Ascending aorta (tissue), 2 donors: Measurements from ENCODE around the gene SIRPG. TPM values are rescaled to one million over a fixed set of nuclear protein-coding genes. Genes with fewer than 3 reads are reported as not detected.
"Not testable (repeated sequence)": the region's sequence is repeated elsewhere in the genome, so short reads cannot be mapped to it uniquely, and the experiment has no call there.

Source experiments
- DNase-seq, 2 donors: peaks; one replicate each; pipeline ENCODE4 v3.0.0-alpha.2; 2019; ENCODE audit warnings: low spot score in 2 of 2
- H3K27ac ChIP-seq, 2 donors: fragments of 200-600 bp; sonication (generic); one replicate each; pipeline ENCODE4 v1.5.1; 2016 to 2017; ENCODE audit warnings: mild to moderate bottlenecking in 1 of 2
- H3K27me3 ChIP-seq: fragments of 200-600 bp; sonication (generic); one replicate; pipeline ENCODE4 v1.5.1; 2017
- H3K36me3 ChIP-seq, 2 donors: fragments of 200-600 bp; sonication (generic); one replicate each; pipeline ENCODE4 v1.5.1; 2016
- H3K4me1 ChIP-seq, 2 donors: fragments of 200-600 bp; sonication (generic); one replicate each; pipeline ENCODE4 v1.5.1; 2016 to 2017; ENCODE audit warnings: mild to moderate bottlenecking in 1 of 2
- H3K4me3 ChIP-seq, 2 donors: fragments of 200-600 bp; sonication (generic); one replicate each; pipeline ENCODE4 v1.5.1; 2016 to 2017; ENCODE audit warnings: mild to moderate bottlenecking in 1 of 2
- H3K9me3 ChIP-seq, 2 donors: fragments of 200-600 bp; sonication (generic); one replicate each; pipeline ENCODE4 v1.5.1; 2016
- CTCF ChIP-seq, 3 experiments: fragments of 200-600 bp in 2 of 3; fragments of 450-650 bp in 1 of 3; sonication (generic) in 2 of 3; IDR thresholded peaks; one replicate each; pipeline ENCODE4 v1.5.1; 2016 to 2019; ENCODE audit warnings: antibody characterized with exemption in 3 of 3, mild to moderate bottlenecking in 1 of 3, moderate library complexity in 1 of 3
- intact Hi-C: fragments of 100-400 bp; cut with DNase I; formaldehyde crosslinking; loops from one replicate; pipeline ENCODE4 v1.15.1; 2023
- total RNA-seq: library from RNA; depleted of rRNA; stranded (reverse); fragments of >200 nt; gene quantifications from one replicate; pipeline ENCODE4 v1.1.0, GENCODE V29; 2016

Gene SIRPG
- not detected for total RNA-seq

- H3K4me3 ChIP-seq, result no peak within 1 kb of the TSS
Observed at GRCh38 chr20:1657556-1658334, at the start of gene SIRPG. Gene SIRPG (minus strand): TSS chr20:1657779. CDS start chr20:1657714, 65 bp downstream.

GRCh38 chr20:1706887-1707286 is 49.3 kb upstream of the SIRPG start:
- H3K9me3 ChIP-seq, H3K27me3 ChIP-seq, intact Hi-C loops, H3K27ac ChIP-seq, H3K4me3 ChIP-seq, H3K4me1 ChIP-seq, DNase-seq, H3K36me3 ChIP-seq: not testable (repeated sequence)

More at GRCh38 chr20:1657556-1658334, at the start of gene SIRPG:
- TF ChIP-seq CTCF (IDR thresholded peaks at IDR 0.05), result no peak
- intact Hi-C loops, result no loop called here
- H3K4me1 ChIP-seq, result no peaks in the 10 kb centered on the region
- no peak for DNase-seq
- no peak within 1 kb of the TSS for H3K27ac ChIP-seq
- no peaks in the 10 kb centered on the region for H3K36me3 ChIP-seq
- no peaks in the 10 kb centered on the region for H3K9me3 ChIP-seq
- H3K27me3 ChIP-seq, result no peaks in the 10 kb centered on the region

GRCh38 chr20:1706079-1706478 is 48.5 kb upstream of the SIRPG start:
- H3K9me3 ChIP-seq, result no peaks in the 10 kb centered on the region
- intact Hi-C loops, result no loop called here
- no peaks in the 10 kb centered on the region for H3K36me3 ChIP-seq

GRCh38 chr20:1702855-1703254 is 45.3 kb upstream of the SIRPG start:
- intact Hi-C loops, result no loop called here
- H3K4me1 ChIP-seq, result no peaks in the 10 kb centered on the region
- no peaks in the 10 kb centered on the region for H3K9me3 ChIP-seq
- H3K27ac ChIP-seq, result no peak overlapping the region
- H3K36me3 ChIP-seq, result no peaks in the 10 kb centered on the region
- no peak for DNase-seq
- no peak overlapping the region for H3K4me3 ChIP-seq
- no peaks in the 10 kb centered on the region for H3K27me3 ChIP-seq
- TF ChIP-seq CTCF (IDR thresholded peaks at IDR 0.05), result no peak

More at GRCh38 chr20:1706079-1706478, 48.5 kb upstream of the SIRPG start:
- H3K27me3 ChIP-seq, result no peaks in the 10 kb centered on the region
- TF ChIP-seq CTCF (IDR thresholded peaks at IDR 0.05), result no peak
- no peak for DNase-seq
- no peak overlapping the region for H3K27ac ChIP-seq
- H3K4me1 ChIP-seq, result no peaks in the 10 kb centered on the region
- H3K4me3 ChIP-seq, result no peak overlapping the region

GRCh38 chr20:1702328-1702727 is 44.7 kb upstream of the SIRPG start:
- Histone ChIP-seq H3K36me3 (no peaks in the 10 kb centered on the region), H3K9me3 (no peaks in the 10 kb centered on the region), H3K4me1 (no peaks in the 10 kb centered on the region), H3K27ac (no peak overlapping the region), H3K27me3 (no peaks in the 10 kb centered on the region), H3K4me3 (no peak overlapping the region)
- TF ChIP-seq CTCF (IDR thresholded peaks at IDR 0.05), result no peak
- DNase-seq, result no peak
- intact Hi-C loops, result no loop called here

- Histone ChIP-seq H3K27me3 (no peaks in the 10 kb centered on the region), H3K36me3 (no peaks in the 10 kb centered on the region), H3K4me3 (no peak overlapping the region), H3K4me1 (no peaks in the 10 kb centered on the region), H3K9me3 (no peaks in the 10 kb centered on the region), H3K27ac (no peak overlapping the region)
- no peak for TF ChIP-seq CTCF (IDR thresholded peaks at IDR 0.05)
- no peak for DNase-seq
- intact Hi-C loops, result no loop called here
Observed at GRCh38 chr20:1700990-1701389, 43.4 kb upstream of the SIRPG start.
